HK-2 (cell line): ENCODE measurements around the gene DMRT2.

Experiments used
- DNase-seq: peaks from one replicate; pipeline ENCODE4 v3.0.0-alpha.2; 2018; ENCODE audit not compliant: unreplicated experiment

The DMRT2 gene

DNA sequence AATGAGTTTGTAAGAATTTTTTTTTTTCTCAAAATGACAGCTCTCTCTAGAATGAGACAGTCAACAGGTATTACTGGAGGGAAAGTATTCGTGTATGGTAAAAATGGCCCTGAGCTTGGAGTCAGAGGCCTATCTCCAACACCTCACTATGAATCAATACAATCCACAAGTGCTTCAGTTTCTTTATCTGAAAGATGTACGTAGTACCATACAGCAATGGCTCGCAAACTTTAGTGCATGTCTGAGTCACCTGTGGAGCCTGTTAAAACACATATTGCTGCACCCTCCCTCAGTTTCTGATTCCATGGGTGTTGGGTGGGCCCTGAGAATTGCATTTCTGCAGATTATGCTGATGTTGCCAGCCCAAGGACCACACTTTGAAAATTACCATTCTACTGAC is 44.6 kb downstream of the DMRT2 start:
- DNase-seq = no peak

DNA sequence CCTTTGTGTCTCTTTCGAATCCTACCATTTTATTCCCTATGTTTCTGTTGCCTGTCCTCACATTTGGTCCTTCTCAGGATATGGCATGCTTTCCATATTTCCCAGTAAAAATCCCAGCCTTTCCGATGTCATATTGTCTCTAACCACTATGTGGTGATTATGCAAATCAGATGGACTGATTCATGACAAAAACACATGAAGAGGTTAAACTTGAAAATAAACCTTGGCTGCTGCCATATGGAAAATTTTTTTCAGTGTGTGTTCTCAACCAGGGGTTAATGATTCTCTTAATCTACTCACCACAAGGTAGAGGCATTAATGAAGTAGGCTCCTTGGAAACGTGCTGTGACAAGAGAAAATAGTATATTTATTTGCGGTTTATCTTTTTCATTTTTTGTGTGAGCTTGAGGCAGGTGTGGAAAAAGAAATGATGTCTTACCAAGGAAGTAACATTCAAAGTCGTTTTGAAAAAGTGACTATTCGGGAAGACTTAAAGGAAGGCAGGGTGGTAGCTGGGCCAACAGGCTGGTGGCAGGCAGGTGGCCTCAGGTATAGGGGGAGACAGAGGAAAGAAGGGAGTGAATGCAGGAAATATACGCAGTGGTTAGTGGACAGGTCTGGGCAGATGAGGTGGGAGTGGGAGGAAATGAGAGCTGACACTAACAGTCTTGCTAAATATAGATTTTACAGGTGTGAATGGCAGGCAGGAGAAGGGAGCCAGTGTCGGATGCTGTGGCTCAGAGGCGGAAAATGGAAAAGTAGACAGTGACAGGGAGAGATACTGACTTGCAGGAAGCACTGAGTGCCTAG is 46.2 kb downstream of the DMRT2 start:
- DNase-seq = no peak

DNA sequence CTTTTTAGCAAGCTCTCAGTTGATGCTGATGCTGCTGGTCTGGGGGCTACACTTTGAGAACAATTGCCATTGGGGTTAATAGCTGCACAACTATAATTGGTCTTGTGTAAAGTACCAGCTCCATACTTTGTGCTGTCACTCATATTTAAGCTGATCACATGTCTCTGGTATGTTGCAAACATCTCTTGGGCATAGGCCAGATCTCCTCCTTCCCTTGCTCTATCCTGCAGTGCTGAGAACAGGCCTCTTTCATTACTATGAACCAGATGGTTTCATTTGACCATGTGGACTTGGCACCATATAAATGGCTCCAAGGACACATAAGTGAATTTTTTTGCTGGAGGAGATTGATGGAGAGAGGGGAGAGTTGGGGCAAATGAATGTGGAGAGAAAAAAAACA is 48.4 kb downstream of the DMRT2 start:
- DNase-seq = no peak

DNA sequence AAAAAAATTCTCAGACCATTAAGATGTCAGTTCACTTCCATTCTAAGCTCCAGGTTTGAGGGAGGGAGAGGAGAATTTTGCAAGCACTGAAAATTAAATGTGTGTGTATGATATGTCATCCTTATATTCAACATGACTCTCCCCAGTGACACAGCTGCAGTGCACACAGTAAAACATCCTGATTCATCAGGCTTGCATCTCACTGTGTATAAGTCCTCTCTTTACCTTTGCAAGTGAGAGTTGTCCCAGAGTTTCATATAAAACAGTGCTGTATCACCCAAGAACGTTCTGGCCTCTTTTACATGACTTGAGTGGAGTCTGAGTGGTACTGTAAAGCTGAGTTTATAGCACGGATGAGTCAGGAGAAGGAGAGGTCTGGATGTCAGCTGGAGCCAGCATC is 50.0 kb downstream of the DMRT2 start:
- DNase-seq = no peak

GRCh38 chr9:1100945-1101344 is 50.8 kb downstream of the DMRT2 start:
- DNase-seq = peak; percentile 5

DNA sequence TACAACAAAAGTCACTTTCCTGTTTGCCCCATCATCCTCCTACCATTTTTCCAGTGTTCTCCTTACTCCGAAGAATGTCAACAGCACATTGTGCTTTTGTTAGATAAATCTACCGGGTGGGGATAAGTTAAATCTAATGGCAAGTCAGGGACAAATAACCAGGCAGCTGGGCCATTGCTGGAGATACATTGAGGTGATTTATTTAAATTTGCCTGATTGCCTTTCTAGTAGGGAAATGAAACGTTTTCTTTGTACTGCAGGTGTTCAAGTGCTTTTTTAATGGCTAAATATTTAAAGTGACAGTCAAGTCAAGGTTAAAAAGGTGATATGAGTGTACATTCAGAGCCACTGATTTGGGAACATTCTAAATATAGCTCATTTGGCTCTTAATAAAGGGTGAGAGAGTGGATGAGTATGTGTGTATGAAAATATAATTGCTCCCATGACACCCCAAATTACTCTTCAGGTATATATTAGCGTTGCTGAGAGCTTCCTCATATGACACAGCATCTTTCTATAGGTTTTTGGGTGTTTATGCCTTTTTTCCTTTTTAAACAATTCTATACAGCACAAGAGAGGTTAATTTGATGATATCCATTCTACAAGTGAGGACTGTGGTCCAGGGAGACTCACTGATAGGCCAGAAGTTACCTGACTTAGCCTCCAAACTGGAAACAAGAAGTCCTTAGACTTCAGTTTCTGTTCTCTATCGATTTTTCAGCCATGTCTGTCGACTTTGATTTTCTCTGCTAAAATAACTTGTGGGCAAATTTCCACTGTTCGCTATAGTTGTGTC is 51.9 kb downstream of the DMRT2 start:
- no peak for DNase-seq

DNA sequence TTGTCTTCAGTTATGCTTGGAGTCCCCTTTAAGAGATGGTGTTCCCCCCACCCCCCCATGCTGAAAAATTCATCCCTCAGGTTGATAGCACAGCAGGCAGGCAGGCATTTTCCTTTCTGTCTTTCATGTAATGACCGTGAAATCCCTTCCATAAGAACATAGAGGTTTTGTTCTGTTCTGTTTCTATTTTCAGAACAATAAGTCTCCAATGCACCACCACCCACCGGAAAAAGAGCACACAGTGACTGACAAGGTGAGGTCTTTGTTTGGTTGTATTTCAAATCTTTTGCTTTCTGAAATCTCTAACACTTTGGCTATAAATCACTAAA is 52.4 kb downstream of the DMRT2 start:
- DNase-seq = no peak
